ENCODE measurements around the gene PLPP3. TPM values are rescaled to one million over a fixed set of nuclear protein-coding genes. Genes with fewer than 3 reads are reported as not detected.

Gene PLPP3
- polyA plus RNA-seq, 1 donor: 95.5 TPM

- DNase-seq (ENCODE audit: low read depth): no peak
These were observed 56.7 kb downstream of the PLPP3 start for GRCh38 chr1:56522680-56523079.

- DNase-seq (ENCODE audit: low read depth): no peak
These were observed 59.3 kb downstream of the PLPP3 start for GRCh38 chr1:56520016-56520601.

GRCh38 chr1:56517404-56518130 is 61.8 kb downstream of the PLPP3 start:
- DNase-seq (ENCODE audit: low read depth): no peak

GRCh38 chr1:56516539-56517252 is 62.7 kb downstream of the PLPP3 start:
- DNase-seq (ENCODE audit: low read depth): no peak

- no peak for DNase-seq (ENCODE audit: low read depth)
These were observed 63.3 kb downstream of the PLPP3 start for GRCh38 chr1:56515898-56516538.

GRCh38 chr1:56512724-56513494 is 66.5 kb downstream of the PLPP3 start:
- no peak for DNase-seq (ENCODE audit: low read depth)

GRCh38 chr1:56511766-56512165 is 67.6 kb downstream of the PLPP3 start:
- DNase-seq (ENCODE audit: low read depth): no peak

GRCh38 chr1:56511364-56511763 is 68.0 kb downstream of the PLPP3 start:
- no peak for DNase-seq (ENCODE audit: low read depth)

- DNase-seq (ENCODE audit: low read depth): no peak
These were observed 68.7 kb downstream of the PLPP3 start for GRCh38 chr1:56510642-56511021.

- DNase-seq (ENCODE audit: low read depth): no peak
These were observed 69.4 kb downstream of the PLPP3 start for GRCh38 chr1:56509713-56510641.

- DNase-seq (ENCODE audit: low read depth): no peak
These were observed 70.8 kb downstream of the PLPP3 start for GRCh38 chr1:56508523-56508983.

- no peak for DNase-seq (ENCODE audit: low read depth)
These were observed 71.3 kb downstream of the PLPP3 start for GRCh38 chr1:56507925-56508522.

- DNase-seq (ENCODE audit: low read depth): no peak
These were observed 72.3 kb downstream of the PLPP3 start for GRCh38 chr1:56506951-56507491.

GRCh38 chr1:56505792-56506743 is 73.3 kb downstream of the PLPP3 start:
- DNase-seq (ENCODE audit: low read depth): no peak

GRCh38 chr1:56502700-56503245 is 76.6 kb downstream of the PLPP3 start:
- DNase-seq (ENCODE audit: low read depth): no peak

- DNase-seq (ENCODE audit: low read depth): no peak
These were observed 77.5 kb downstream of the PLPP3 start for GRCh38 chr1:56501888-56502287.

- DNase-seq (ENCODE audit: low read depth): no peak
These were observed 77.9 kb downstream of the PLPP3 start for GRCh38 chr1:56501426-56501825.

All from forelimb muscle (tissue), 1 donor.